Psoas muscle (tissue), 8 donors: Measurements from ENCODE around the gene CHSY1. TPM values are rescaled to one million over a fixed set of nuclear protein-coding genes. Genes with fewer than 3 reads are reported as not detected.

ENCODE experiments used
- ATAC-seq, 4 donors: fragments of 200-7000 bp; cut with Tn5 transposase; one replicate each; pipeline ENCODE4 v1.9.1; 2020; ENCODE audit warnings: moderate library complexity in 3 of 4, mild to moderate bottlenecking in 2 of 4
- DNase-seq, 2 donors: peaks; one replicate each; pipeline ENCODE4 v3.0.0-alpha.2; 2020
- H3K27ac ChIP-seq: fragments of 200-600 bp; one replicate; pipeline ENCODE4 v1.8.0; 2022
- H3K27me3 ChIP-seq, 3 donors: fragments of 200-600 bp in 1 of 3; one replicate each; pipeline versions ENCODE4 v1.6.1 to v1.8.0; 2013 to 2022; ENCODE audit warnings: low read length in 2 of 3, mild to moderate bottlenecking in 2 of 3, moderate library complexity in 1 of 3; ENCODE audit not compliant: insufficient read depth in 3 of 3
- H3K36me3 ChIP-seq, 2 donors: fragments of 200-600 bp in 1 of 2; one replicate each; pipeline versions ENCODE4 v1.6.1 to v1.8.0; 2013 to 2022; ENCODE audit warnings: low read depth in 1 of 2, mild to moderate bottlenecking in 1 of 2, moderate library complexity in 1 of 2; ENCODE audit not compliant: insufficient read depth in 1 of 2
- H3K4me1 ChIP-seq: fragments of 200-600 bp; one replicate; pipeline ENCODE4 v1.8.0; 2022
- H3K4me3 ChIP-seq: fragments of 200-600 bp; one replicate; pipeline ENCODE4 v1.8.0; 2022; ENCODE audit warnings: mild to moderate bottlenecking
- H3K9me3 ChIP-seq: fragments of 200-600 bp; one replicate; pipeline ENCODE4 v1.8.0; 2022
- CTCF ChIP-seq: fragments of 200-600 bp; IDR thresholded peaks from one replicate; pipeline ENCODE4 v1.8.0; 2022; ENCODE audit warnings: antibody characterized with exemption
- WGBS, 3 donors: extraction: QIAGEN DNeasy Blood & Tissue Kit; methylation state at CpG; one replicate each; pipeline versions ENCODE4 v1.1.6 to v1.1.7; 2013; 5-methylcytosine and 5-hydroxymethylcytosine counted together
- intact Hi-C, 2 donors: fragments of 100-400 bp; cut with DNase I; formaldehyde crosslinking; loops; one replicate each; pipeline versions ENCODE4 v1.11.0 to v1.14.2; 2022
- polyA plus RNA-seq, 3 donors: library from polyadenylated mRNA; stranded (reverse); fragments of 200-250 nt; gene quantifications; one replicate each; pipeline ENCODE4 v1.2.3, GENCODE V29; 2013
- total RNA-seq, 4 donors: library from RNA; stranded (reverse); fragmentation: NEBNext Ultra II Directional in 2 of 4; extraction: Animal tissue kit (Norgen Biotek cat#: 25700) in 2 of 4; gene quantifications; one replicate each; pipeline versions ENCODE4 v1.2.1 to v1.2.4, GENCODE V29; 2021 to 2023
- donor health status: healthy with polysubstance abuse.
- donor health status: DM: no; HTN: no; CAD: no; lungs with moderate emphysema.
- donor health status: Bipolar disorder and iron deficiency.
- donor health status: healthy.
- donor health status: DM: yes; HTN: yes; CAD: no.
- donor health status: DM: no; HTN: no; CAD: no.
- donor health status: DM: no; HTN: no; CAD: no.
- donor health status: DM: yes; HTN: yes; CAD: no.

The CHSY1 gene
- total and polyA plus RNA-seq, 7 donors: 2.9 to 11.4 (median 6.7) TPM

- no peak for ATAC-seq
- no peaks in the 10 kb centered on the region for H3K27me3 ChIP-seq
- no peaks in the 10 kb centered on the region for H3K36me3 ChIP-seq
- no peak overlapping the region for H3K4me3 ChIP-seq
- TF ChIP-seq CTCF: no peak
- peaks cover 11% of the 10 kb centered on the region for H3K4me1 ChIP-seq
- DNase-seq: no peak
- no peak overlapping the region for H3K27ac ChIP-seq
- WGBS, 3 donors: 85 to 86% (median 86%) methylated on average over 8 of the region's 8 CpGs
- H3K9me3 ChIP-seq: peaks cover 16% of the 10 kb centered on the region
- intact Hi-C loops: loop anchor here in 1 of 2 donors (5.0 kb wide), 1 partner anchor 39 kb away; no protein-coding TSS in a partner anchor
Observed at GRCh38 chr15:101161656-101162055, 90.2 kb downstream of the CHSY1 start.

GRCh38 chr15:101159936-101160815 lies 91.7 kb downstream of the CHSY1 start:
- ATAC-seq: no peak
- H3K4me3 ChIP-seq: no peak overlapping the region
- no peak overlapping the region for H3K27ac ChIP-seq
- H3K4me1 ChIP-seq: peaks cover 11% of the 10 kb centered on the region
- no peak for TF ChIP-seq CTCF
- intact Hi-C loops: loop anchor here in 1 of 2 donors (5.0 kb wide), 1 partner anchor 38 kb away; no protein-coding TSS in a partner anchor
- no peak for DNase-seq
- no peaks in the 10 kb centered on the region for H3K36me3 ChIP-seq
- no peaks in the 10 kb centered on the region for H3K27me3 ChIP-seq
- peaks cover under 1% of the 10 kb centered on the region for H3K9me3 ChIP-seq
- WGBS, 3 donors: 84 to 88% (median 86%) methylated on average over 11 of the region's 11 CpGs

DNA sequence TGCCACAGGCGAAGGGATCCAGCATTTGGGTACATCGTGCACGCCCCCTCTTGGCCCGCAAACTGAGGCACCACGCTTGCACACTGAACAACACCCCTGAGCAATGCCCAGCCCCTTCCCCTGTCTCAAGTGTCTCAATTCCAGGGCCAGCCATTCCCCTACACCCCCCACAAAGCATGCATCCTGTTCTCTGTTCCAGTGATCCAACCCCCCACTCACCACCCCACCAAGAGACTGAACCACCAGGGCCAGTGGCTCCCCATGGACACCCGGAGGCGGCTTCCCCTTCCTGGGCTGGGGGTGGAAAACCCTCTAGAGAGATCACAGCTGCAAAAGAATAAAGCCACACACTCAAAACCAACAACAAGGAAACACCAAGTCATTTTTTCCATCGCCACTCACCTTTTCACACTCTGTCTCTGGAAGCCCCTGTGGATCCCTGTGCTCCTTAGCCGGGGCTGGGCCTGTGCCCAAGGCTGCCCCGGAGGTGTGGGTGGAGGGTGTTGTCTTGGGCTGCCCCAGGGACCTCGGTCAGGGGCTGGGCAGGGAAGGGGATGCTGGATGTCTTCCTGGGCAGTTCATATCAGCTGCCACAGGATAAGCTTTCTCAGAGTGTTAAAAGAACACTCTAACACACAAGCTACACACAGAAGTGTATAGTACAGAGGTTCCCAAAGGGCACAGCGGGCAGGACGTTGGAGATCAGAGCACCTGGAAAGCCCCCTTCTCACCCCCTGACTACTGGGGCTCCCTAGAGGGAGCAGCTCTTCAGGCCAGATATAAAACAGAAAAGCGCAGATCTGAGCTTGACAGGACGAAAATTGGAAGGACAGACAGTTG lies 92.5 kb downstream of the CHSY1 start:
- intact Hi-C loops: no loop called here
- H3K4me1 ChIP-seq: peaks cover 11% of the 10 kb centered on the region
- no peaks in the 10 kb centered on the region for H3K9me3 ChIP-seq
- WGBS, 3 donors: 73 to 78% (median 75%) methylated on average over 15 of the region's 15 CpGs
- H3K36me3 ChIP-seq: no peaks in the 10 kb centered on the region
- DNase-seq: no peak
- TF ChIP-seq CTCF: no peak
- no peaks in the 10 kb centered on the region for H3K27me3 ChIP-seq
- H3K27ac ChIP-seq: no peak overlapping the region
- ATAC-seq: no peak
- no peak overlapping the region for H3K4me3 ChIP-seq

DNA sequence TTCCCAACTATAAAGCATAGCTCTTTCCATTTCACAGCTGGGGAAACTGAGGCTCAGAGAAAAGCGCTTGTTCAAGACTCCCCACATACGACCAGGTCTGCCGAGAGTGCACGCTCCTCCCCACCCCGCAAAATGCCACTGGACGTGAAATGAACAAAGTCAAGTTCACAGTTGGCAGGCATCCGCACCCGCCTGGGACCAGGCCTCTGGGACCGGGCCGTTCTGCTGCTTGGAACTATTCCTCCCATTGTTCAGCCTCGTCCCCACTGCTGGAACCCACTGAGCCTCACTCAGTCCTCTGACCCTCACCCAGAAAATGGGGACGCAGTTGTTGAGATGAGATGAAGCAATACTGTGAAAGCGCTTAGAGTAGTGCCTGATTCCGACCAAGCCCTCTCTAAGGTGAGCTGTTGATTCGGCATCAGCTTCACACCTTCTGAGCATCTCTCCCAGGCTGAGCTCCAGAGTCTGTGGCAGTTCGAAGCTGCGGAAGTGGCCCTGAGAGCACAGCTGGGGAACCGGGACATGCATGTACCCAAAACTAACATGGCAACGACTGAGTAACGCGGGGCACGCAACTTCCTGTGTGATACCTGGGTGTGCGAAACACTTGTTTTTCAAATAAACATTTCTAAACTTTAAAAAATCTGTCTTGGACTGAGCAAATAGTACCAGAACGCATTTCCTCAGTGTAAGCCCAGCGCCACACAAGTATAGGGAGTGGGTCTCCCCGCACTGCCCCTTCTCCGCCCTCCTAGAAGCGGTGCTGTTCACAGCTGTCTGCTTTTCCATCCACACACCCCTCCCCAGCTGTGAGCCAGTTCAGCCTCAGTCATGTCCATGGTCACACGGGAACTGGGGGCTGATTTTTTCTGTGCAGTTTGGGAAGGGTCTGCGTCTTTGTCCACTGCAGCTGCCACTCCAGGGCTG lies 93.4 kb downstream of the CHSY1 start:
- Histone ChIP-seq H3K27me3 (no peaks in the 10 kb centered on the region), H3K36me3 (no peaks in the 10 kb centered on the region), H3K27ac (no peak overlapping the region), H3K9me3 (no peaks in the 10 kb centered on the region), H3K4me1 (peaks cover 11% of the 10 kb centered on the region), H3K4me3 (no peak overlapping the region)
- no peak for TF ChIP-seq CTCF
- 90 to 93% (median 91%) methylated on average over 30 of the region's 30 CpGs for WGBS, 3 donors
- DNase-seq (no peak), ATAC-seq (no peak)
- intact Hi-C loops: no loop called here
